Measurements from ENCODE around the gene SMARCA2. TPM values are rescaled to one million over a fixed set of nuclear protein-coding genes. Genes with fewer than 3 reads are reported as not detected.

SMARCA2 gene
- total RNA-seq, 4 donors from 2014 or later: 148 to 217 (median 196) TPM

GRCh38 chr9:1997646-1998045 lies 17.5 kb upstream of the SMARCA2 start:
- no peaks in the 10 kb centered on the region for H3K27me3 ChIP-seq
- intact Hi-C loops (cut with DNase I): no loop called here
- no peak for DNase-seq
- H3K36me3 ChIP-seq: no peaks in the 10 kb centered on the region
- 90 to 96% methylated on average over 2 of the region's 2 CpGs for WGBS, 2 donors
- no peak overlapping the region for H3K4me3 ChIP-seq (replicated peaks in 1 of 3)
- H3K4me1 ChIP-seq: no peaks in the 10 kb centered on the region
- no peaks in the 10 kb centered on the region for H3K9me3 ChIP-seq
- TF ChIP-seq CTCF (IDR thresholded peaks at IDR 0.05): no peak
- TF ChIP-seq POLR2A (IDR thresholded peaks at IDR 0.05): no peak
- no peak overlapping the region for H3K27ac ChIP-seq

GRCh38 chr9:1998111-1998510 lies 17.0 kb upstream of the SMARCA2 start:
- WGBS, 2 donors: 67 to 83% methylated on average over 2 of the region's 2 CpGs
- Histone ChIP-seq H3K9me3 (no peaks in the 10 kb centered on the region), H3K27ac (no peak overlapping the region), H3K36me3 (no peaks in the 10 kb centered on the region), H3K4me3 (replicated peaks in 1 of 3) (no peak overlapping the region), H3K4me1 (no peaks in the 10 kb centered on the region), H3K27me3 (no peaks in the 10 kb centered on the region)
- intact Hi-C loops (cut with DNase I): no loop called here
- no peak for TF ChIP-seq CTCF (IDR thresholded peaks at IDR 0.05)
- TF ChIP-seq POLR2A (IDR thresholded peaks at IDR 0.05): no peak
- no peak for DNase-seq

GRCh38 chr9:2000314-2000713 lies 14.8 kb upstream of the SMARCA2 start:
- no peaks in the 10 kb centered on the region for H3K4me1 ChIP-seq
- no peaks in the 10 kb centered on the region for H3K9me3 ChIP-seq
- no peak overlapping the region for H3K27ac ChIP-seq
- no peak overlapping the region for H3K4me3 ChIP-seq (replicated peaks in 1 of 3)
- 96 to 98% methylated on average over 3 of the region's 3 CpGs for WGBS, 2 donors
- TF ChIP-seq POLR2A (IDR thresholded peaks at IDR 0.05): no peak
- TF ChIP-seq CTCF (IDR thresholded peaks at IDR 0.05): no peak
- no peak for DNase-seq
- no peaks in the 10 kb centered on the region for H3K27me3 ChIP-seq
- H3K36me3 ChIP-seq: no peaks in the 10 kb centered on the region
- intact Hi-C loops (cut with DNase I): loop anchor here (10.0 kb wide), 1 partner anchor 74 kb away; no protein-coding TSS in a partner anchor

- Histone ChIP-seq H3K4me1 (no peaks in the 10 kb centered on the region), H3K9me3 (no peaks in the 10 kb centered on the region), H3K27me3 (no peaks in the 10 kb centered on the region), H3K4me3 (replicated peaks in 1 of 3) (no peak overlapping the region), H3K27ac (no peak overlapping the region), H3K36me3 (no peaks in the 10 kb centered on the region)
- WGBS, 2 donors: 92 to 96% methylated on average over 2 of the region's 2 CpGs
- intact Hi-C loops (cut with DNase I): loop anchor here (10.0 kb wide), 1 partner anchor 66 kb away; no protein-coding TSS in a partner anchor
- DNase-seq: no peak
- TF ChIP-seq POLR2A (IDR thresholded peaks at IDR 0.05) (no peak), CTCF (IDR thresholded peaks at IDR 0.05) (no peak)
Observed at GRCh38 chr9:2008372-2008771, 6.8 kb upstream of the SMARCA2 start.

- Histone ChIP-seq H3K4me3 (replicated peaks in 1 of 3) (no peak overlapping the region), H3K27ac (no peak overlapping the region), H3K4me1 (no peaks in the 10 kb centered on the region), H3K9me3 (no peaks in the 10 kb centered on the region), H3K27me3 (no peaks in the 10 kb centered on the region), H3K36me3 (no peaks in the 10 kb centered on the region)
- TF ChIP-seq CTCF (IDR thresholded peaks at IDR 0.05) (no peak), POLR2A (IDR thresholded peaks at IDR 0.05) (no peak)
- no peak for DNase-seq
- intact Hi-C loops (cut with DNase I): no loop called here
- WGBS, 2 donors: 89 to 94% methylated on average over 4 of the region's 4 CpGs
Observed at GRCh38 chr9:2012347-2012746, 2.8 kb upstream of the SMARCA2 start.

All from thyroid gland (tissue), 4 donors.